Muscle of leg (tissue), 11 donors: ENCODE data around the gene CANT1. TPM values are rescaled to one million over a fixed set of nuclear protein-coding genes. Genes with fewer than 3 reads are reported as not detected.
"Not testable (repeated sequence)": the region's sequence is repeated elsewhere in the genome, so short reads cannot be mapped to it uniquely, and the experiment has no call there.

ENCODE experiments used
- DNase-seq: peaks from one replicate; pipeline ENCODE4 v3.0.0; 2013
- H3K27ac ChIP-seq: one replicate; pipeline ENCODE4 v1.5.1; 2013; ENCODE audit warnings: mild to moderate bottlenecking, low read length, control low read depth
- H3K27me3 ChIP-seq: one replicate; pipeline ENCODE4 v1.6.1; 2013; ENCODE audit warnings: low read length; ENCODE audit not compliant: control insufficient read depth, insufficient read depth
- H3K36me3 ChIP-seq: one replicate; pipeline ENCODE4 v1.6.1; 2013; ENCODE audit warnings: low read length; ENCODE audit not compliant: control insufficient read depth, insufficient read depth
- H3K4me1 ChIP-seq: one replicate; pipeline ENCODE4 v1.6.1; 2013; ENCODE audit warnings: low read length; ENCODE audit not compliant: control insufficient read depth, insufficient read depth
- H3K4me3 ChIP-seq: one replicate; pipeline ENCODE4 v1.5.1; 2013; ENCODE audit warnings: low read length, control low read depth
- H3K9me3 ChIP-seq: replicated peaks from 2 replicates; pipeline ENCODE4 v1.6.1; 2013; ENCODE audit warnings: low read depth, low read length; ENCODE audit not compliant: control insufficient read depth
- WGBS: methylation state at CpG from one replicate; pipeline ENCODE4 v1.1.5; 2013; ENCODE audit warnings: missing lambda C conversion rate; ENCODE audit not compliant: insufficient coverage; 5-methylcytosine and 5-hydroxymethylcytosine counted together
- polyA plus RNA-seq, 8 donors: library from polyadenylated mRNA; unstranded; fragments of 120-200 nt; gene quantifications; one replicate each; pipeline versions ENCODE4 v1.2.1 to v1.2.3, GENCODE V29; 2013; ENCODE audit warnings: inconsistent platforms in 1 of 8, low replicate concordance in 1 of 8; ENCODE audit not compliant: insufficient read length in 8 of 8, insufficient read depth in 1 of 8
- total RNA-seq: library from RNA; stranded (reverse); fragments of 120-200 nt; gene quantifications from one replicate; pipeline ENCODE4 v1.2.4, GENCODE V29; 2013

CANT1 gene
- total and polyA plus RNA-seq, 9 donors = 21.7 to 41.5 (median 32.8) TPM

DNA sequence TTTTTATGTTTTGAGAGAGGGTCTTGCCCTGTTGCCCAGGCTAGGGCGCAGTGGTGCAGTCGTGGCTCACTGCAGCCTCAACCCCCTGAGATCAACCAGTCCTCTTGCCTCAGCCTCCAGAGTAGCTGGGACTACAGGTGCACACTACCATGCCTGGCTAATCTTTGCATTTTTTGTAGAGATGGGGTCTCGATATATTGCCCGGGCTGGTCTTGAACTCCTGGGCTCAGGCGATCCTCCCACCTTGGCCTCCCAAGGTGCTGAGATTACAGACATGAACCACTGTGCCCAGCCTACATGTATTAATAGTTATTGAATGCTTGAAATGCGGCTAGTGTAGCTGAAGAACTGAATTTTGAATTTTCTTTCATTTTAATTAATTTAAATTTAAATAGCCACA, 26.6 kb upstream of the CANT1 start:
- Histone ChIP-seq H3K27me3 (peaks cover 18% of the 10 kb centered on the region), H3K27ac (no peak overlapping the region), H3K9me3 (no peaks in the 10 kb centered on the region), H3K4me1 (peaks cover 22% of the 10 kb centered on the region), H3K36me3 (no peaks in the 10 kb centered on the region), H3K4me3 (no peak overlapping the region)
- WGBS = 100% methylated on average over 5 of the region's 6 CpGs
- DNase-seq = no peak

- peaks cover 21% of the 10 kb centered on the region for H3K27me3 ChIP-seq
- H3K4me3 ChIP-seq = no peak overlapping the region
- no peak overlapping the region for H3K27ac ChIP-seq
- no peaks in the 10 kb centered on the region for H3K36me3 ChIP-seq
- no peaks in the 10 kb centered on the region for H3K9me3 ChIP-seq
- WGBS = 96% methylated on average over 5 of the region's 6 CpGs
- peaks cover 22% of the 10 kb centered on the region for H3K4me1 ChIP-seq
- DNase-seq = no peak
Measured at GRCh38 chr17:79035686-79036085, 26.1 kb upstream of the CANT1 start.

- Histone ChIP-seq H3K36me3 (no peaks in the 10 kb centered on the region), H3K4me1 (peaks cover 22% of the 10 kb centered on the region), H3K27me3 (peaks cover 20% of the 10 kb centered on the region), H3K9me3 (no peaks in the 10 kb centered on the region), H3K4me3 (no peak overlapping the region), H3K27ac (no peak overlapping the region)
- 65% methylated on average over 5 of the region's 8 CpGs for WGBS
- DNase-seq = no peak
Measured at GRCh38 chr17:79034931-79035485, 25.4 kb upstream of the CANT1 start.

- Histone ChIP-seq H3K27ac (no peak overlapping the region), H3K9me3 (no peaks in the 10 kb centered on the region)
Measured at GRCh38 chr17:79033741-79034501, 24.4 kb upstream of the CANT1 start.

DNA sequence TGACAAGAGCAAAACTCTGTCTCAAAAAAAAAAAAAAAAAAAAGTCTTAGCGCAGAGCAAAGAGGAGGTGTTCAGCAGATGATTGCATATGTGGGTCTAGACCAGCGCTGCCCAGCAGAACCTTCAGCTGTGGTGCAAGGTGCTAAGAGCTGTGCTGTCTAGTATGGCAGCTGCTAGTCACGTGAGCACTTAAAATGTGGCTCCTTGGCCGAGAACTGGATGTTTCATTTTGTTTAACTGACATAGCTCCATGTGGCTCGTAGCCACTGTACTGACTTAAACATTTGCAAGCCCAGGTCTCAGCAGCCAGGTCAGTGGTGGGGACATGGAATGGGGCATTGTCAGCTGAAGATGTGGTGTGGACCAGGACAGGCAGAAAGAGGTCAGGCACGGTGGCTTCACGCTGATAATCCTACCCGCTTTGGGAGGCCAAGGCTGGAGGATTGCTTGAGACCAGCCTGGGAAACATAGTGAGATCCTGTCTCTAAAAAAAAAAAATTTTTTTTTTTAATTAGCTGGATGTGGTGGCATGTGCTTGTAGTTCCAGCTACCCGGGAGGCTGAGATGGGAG, 23.6 kb upstream of the CANT1 start:
- Histone ChIP-seq H3K4me1 (peaks cover 23% of the 10 kb centered on the region), H3K36me3 (no peaks in the 10 kb centered on the region), H3K9me3 (no peaks in the 10 kb centered on the region), H3K27me3 (peaks cover 33% of the 10 kb centered on the region), H3K4me3 (no peak overlapping the region), H3K27ac (no peak overlapping the region)
- DNase-seq = no peak
- 83% methylated on average over 7 of the region's 9 CpGs for WGBS

More at GRCh38 chr17:79033741-79034501, 24.4 kb upstream of the CANT1 start:
- no peaks in the 10 kb centered on the region for H3K36me3 ChIP-seq
- WGBS = 54% methylated on average over 21 of the region's 28 CpGs
- DNase-seq = peak; percentile 83
- H3K4me3 ChIP-seq = no peak overlapping the region
- peaks cover 25% of the 10 kb centered on the region for H3K27me3 ChIP-seq
- peaks cover 22% of the 10 kb centered on the region for H3K4me1 ChIP-seq

DNA sequence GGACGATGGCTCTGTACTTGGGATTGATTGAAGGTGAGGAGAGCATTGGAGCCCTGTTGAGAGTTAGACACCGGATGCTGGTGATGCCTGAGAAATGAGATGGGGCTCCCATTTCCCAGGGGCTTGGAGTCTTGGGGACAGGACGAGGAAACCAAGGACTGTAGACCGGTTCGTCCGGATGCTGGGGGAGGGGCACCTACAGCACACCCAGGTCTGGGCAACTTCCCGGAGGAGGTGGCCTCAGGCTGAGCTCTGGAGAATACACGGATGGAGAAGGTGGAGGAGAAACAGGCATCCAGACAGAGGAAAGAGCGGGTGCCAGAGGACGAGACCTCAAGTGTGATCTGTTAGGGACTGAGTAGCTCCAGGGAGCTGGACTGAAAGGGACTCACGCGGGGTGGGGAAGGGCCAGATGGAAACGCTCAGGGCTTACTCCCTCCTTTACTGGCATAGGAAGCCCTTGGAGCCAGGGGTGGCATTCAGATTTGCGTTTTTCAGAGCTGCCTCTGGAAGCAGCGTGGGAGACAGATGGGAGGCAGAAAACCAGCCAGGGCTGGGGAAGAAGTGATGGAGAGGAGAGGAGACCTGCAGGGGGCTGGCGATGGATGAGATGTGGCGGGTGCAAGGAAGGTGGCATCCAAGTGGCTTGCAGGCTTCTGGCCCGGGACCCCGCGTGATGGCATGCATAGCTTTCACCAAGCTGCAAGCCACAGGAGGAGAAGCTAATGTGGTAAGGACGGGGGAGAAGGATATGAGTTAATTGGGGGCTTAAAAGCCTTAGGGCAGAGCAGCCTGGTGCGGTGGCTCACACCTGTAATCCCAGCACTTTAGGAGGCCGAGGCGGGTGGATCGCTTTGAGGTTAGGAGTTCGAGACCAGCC, 22.7 kb upstream of the CANT1 start:
- Histone ChIP-seq H3K27ac (no peak overlapping the region), H3K9me3 (no peaks in the 10 kb centered on the region), H3K4me3 (no peak overlapping the region), H3K36me3 (no peaks in the 10 kb centered on the region), H3K27me3 (peaks cover 42% of the 10 kb centered on the region), H3K4me1 (peaks cover 32% of the 10 kb centered on the region)
- DNase-seq = no peak
- WGBS = 84% methylated on average over 24 of the region's 26 CpGs

GRCh38 chr17:79030636-79031035, 21.1 kb upstream of the CANT1 start:
- not testable (repeated sequence) for DNase-seq, H3K27ac ChIP-seq
- peaks cover 56% of the 10 kb centered on the region for H3K27me3 ChIP-seq

DNA sequence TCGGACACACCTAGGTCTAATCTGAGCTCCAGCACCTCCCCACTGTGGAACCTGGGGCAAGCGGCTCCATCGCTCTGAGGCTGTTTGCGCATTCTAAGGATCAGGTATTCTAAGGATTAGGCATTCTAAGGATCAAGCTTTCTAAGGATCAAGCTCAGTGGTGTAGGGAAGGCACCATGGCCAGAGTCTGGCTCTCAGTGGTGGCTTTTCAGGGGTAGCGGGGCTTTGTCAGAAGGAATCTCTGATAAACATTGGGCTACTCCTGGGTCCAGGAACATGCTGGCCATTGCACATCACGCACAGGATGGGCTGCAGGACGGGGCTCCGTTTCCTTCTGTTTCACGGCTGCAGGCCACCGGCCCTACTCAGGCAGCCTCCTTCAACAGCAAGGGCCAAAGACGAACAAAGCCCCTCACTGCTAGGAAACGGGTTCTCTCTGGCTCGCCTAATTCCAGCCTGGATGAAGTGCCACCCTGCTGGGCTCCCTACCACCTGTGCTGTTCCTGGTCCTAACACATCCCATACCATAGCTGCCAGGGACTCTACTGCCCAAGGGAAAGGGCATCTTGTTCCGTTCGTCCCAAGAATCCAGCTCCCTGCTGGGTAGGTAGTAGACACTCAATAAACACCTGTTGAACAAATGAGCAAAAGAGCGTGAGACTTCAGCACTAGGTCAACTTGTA, 19.9 kb upstream of the CANT1 start:
- DNase-seq = no peak
- Histone ChIP-seq H3K9me3 (no peaks in the 10 kb centered on the region), H3K36me3 (no peaks in the 10 kb centered on the region), H3K4me3 (no peak overlapping the region), H3K4me1 (peaks cover 49% of the 10 kb centered on the region), H3K27me3 (peaks cover 67% of the 10 kb centered on the region), H3K27ac (no peak overlapping the region)
- 68% methylated on average over 10 of the region's 16 CpGs for WGBS

More at GRCh38 chr17:79030636-79031035, 21.1 kb upstream of the CANT1 start:
- peaks cover 44% of the 10 kb centered on the region for H3K4me1 ChIP-seq
- H3K9me3 ChIP-seq, H3K36me3 ChIP-seq, H3K4me3 ChIP-seq: not testable (repeated sequence)
- WGBS = 84% methylated on average over 5 of the region's 12 CpGs

DNA sequence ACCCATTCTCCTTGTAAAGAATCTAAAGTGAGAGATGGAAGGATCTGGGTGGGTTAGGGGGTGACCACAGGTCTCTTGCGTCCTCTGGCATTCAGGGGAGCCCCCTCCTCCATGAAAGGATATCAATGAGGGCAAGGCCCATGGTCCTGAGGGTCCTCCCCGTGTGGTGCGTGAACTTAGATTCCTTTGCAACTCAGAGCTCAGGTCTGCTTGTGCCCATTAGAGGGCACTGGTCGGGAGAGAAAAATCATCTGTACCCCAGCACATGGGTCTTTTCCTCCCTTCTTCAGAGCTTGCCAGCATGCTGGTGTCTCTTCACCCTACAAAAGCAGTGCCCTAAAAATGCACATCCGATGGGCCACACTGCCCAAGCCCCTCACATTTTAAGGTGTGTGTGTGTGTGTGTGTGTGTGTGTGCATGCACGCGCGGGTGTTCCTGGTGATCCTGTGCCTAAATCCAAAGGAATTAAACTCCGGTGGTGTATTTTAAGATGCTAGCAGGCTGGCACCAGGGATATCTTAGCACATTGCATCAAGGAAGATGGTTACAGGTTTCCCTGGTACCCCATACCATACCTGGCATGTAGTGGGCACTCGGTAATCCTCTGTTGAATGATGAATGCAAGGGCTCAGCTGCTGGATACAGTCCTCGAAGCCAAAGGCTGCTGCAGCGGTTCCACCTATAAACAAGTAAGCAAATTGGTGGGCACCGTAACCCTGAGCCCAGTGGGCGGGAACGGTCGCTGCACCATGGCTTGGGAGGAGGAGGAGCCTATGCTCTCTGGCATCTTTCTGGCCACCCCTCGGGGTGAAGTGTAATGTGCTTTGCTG, 19.1 kb upstream of the CANT1 start:
- Histone ChIP-seq H3K4me3 (no peak overlapping the region), H3K9me3 (no peaks in the 10 kb centered on the region), H3K36me3 (no peaks in the 10 kb centered on the region), H3K27ac (no peak overlapping the region), H3K27me3 (peaks cover 75% of the 10 kb centered on the region), H3K4me1 (peaks cover 49% of the 10 kb centered on the region)
- no peak for DNase-seq
- 74% methylated on average over 12 of the region's 17 CpGs for WGBS
